ENCODE measurements around the gene CELA2B. TPM values are rescaled to one million over a fixed set of nuclear protein-coding genes. Genes with fewer than 3 reads are reported as not detected.
"Not testable (repeated sequence)": the region's sequence is repeated elsewhere in the genome, so short reads cannot be mapped to it uniquely, and the experiment has no call there.

Gene CELA2B
- polyA plus RNA-seq, 2 of the 4 experiments (the other 2 are of a cell fraction) = not detected

DNA sequence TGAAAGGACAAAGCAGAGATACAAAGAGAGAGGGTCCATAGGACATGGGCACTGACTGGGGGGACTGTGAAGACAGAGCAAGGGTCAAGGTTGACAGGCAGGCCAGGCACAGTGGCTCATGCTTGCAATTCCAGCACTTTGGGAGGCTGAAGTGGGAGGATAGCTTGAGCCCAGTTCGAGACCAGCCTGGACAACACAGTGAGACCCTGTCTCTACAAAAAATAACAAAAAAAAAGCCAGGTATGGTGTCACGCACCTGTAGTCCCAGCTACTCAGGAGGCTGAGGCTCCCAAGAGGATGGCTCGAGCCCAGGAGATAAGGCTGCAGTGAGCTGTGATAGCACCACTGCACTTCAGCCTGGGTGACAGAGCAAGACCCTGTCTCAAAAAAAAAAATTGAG lies 43.7 kb downstream of the CELA2B start (continued):
- no peak for TF ChIP-seq NPAS2 (CRISPR knock-in tag; IDR thresholded peaks at IDR 0.05; ENCODE audit: borderline replicate concordance)
- no peak for TF ChIP-seq MAFK (IDR thresholded peaks at IDR 0.05; ENCODE audit: partially characterized antibody)

- CTCF ChIA-PET = interaction anchor here (1.5 kb wide), 1 partner anchor 89 kb away, joined by 4 read pairs; no protein-coding TSS in a partner anchor
- DNase-seq (ENCODE audit: low read depth in 1 of 2, low spot score in 1 of 2); H3K27ac ChIP-seq; H3K4me1 ChIP-seq; H3K9me3 ChIP-seq; ATAC-seq; FAIRE-seq; H3K4me3 ChIP-seq; H3K4me2 ChIP-seq: not testable (repeated sequence)
- POLR2A ChIA-PET = interaction anchor here (0.6 kb wide), 1 partner anchor 40 kb away, joined by 3 read pairs; no protein-coding TSS in a partner anchor
- WGBS (ENCODE audit: missing lambda C conversion rate) = 91% methylated on average over 17 of the region's 17 CpGs
These were observed 45.5 kb downstream of the CELA2B start for GRCh38 chr1:15521206-15521906.

DNA sequence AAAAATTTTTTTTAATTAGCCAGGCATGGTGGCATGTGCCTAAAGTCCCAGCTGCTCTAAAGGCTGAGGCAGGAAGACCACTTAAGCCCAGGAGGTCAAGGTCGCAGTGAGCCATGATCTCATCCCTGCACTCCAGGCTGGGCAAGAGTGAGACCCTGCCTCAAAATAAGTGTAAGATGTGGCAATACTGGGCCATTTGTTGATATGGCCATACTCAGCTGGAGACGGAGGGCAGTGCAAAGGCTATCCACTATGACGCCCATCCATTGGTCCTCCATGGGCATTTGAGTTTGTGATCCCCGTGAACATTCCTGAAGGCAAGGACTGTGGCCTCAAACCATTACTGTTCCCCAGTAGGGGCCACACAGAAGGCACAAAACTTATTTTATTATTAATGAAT lies 46.6 kb downstream of the CELA2B start:
- CTCF ChIA-PET = no interaction called here
- POLR2A ChIA-PET = no interaction called here
- H3K27ac ChIP-seq = no peak overlapping the region
- H3K9me3 ChIP-seq = no peaks in the 10 kb centered on the region
- 90% methylated on average over 4 of the region's 4 CpGs for WGBS (ENCODE audit: missing lambda C conversion rate)
- no peak for FAIRE-seq
- ATAC-seq = no peak
- no peak for DNase-seq (ENCODE audit: low read depth in 1 of 2, low spot score in 1 of 2)
- peaks cover 9% of the 10 kb centered on the region; the same call in 2 of the 3 replicates for H3K4me1 ChIP-seq
- H3K4me2 ChIP-seq = peak overlapping the region; percentile 70
- TF ChIP-seq HDAC2 (IDR thresholded peaks at IDR 0.05) (no peak), POLR2AphosphoS2 (conservative IDR thresholded peaks at IDR 0.05; ENCODE audit: low read length) (no peak), JUNB (IDR thresholded peaks at IDR 0.05) (no peak), USF2 (IDR thresholded peaks at IDR 0.05) (no peak), CBX2 (IDR thresholded peaks at IDR 0.05; ENCODE audit: borderline replicate concordance, low read depth) (no peak), HEYL (CRISPR knock-in tag; IDR thresholded peaks at IDR 0.05) (no peak), ZSCAN20 (CRISPR knock-in tag; IDR thresholded peaks at IDR 0.05) (no peak), RNF2 (IDR thresholded peaks at IDR 0.05; ENCODE audit: borderline replicate concordance, low read depth) (no peak), CEBPB (IDR thresholded peaks at IDR 0.05) (no peak), CHD4 (IDR thresholded peaks at IDR 0.05; ENCODE audit: borderline replicate concordance) (no peak), REST (IDR thresholded peaks at IDR 0.05) (no peak), ZC3H11A (IDR thresholded peaks at IDR 0.05) (no peak), NR3C1 (IDR thresholded peaks at IDR 0.05) (no peak), FOSL2 (IDR thresholded peaks at IDR 0.05) (no peak), FOSL2 (CRISPR knock-in tag; IDR thresholded peaks at IDR 0.05) (no peak), CHD2 (IDR thresholded peaks at IDR 0.05; ENCODE audit: low read length, partially characterized antibody) (no peak), BHLHE40 (IDR thresholded peaks at IDR 0.05; ENCODE audit: low read depth, low read length) (no peak), RFX5 (IDR thresholded peaks at IDR 0.05) (no peak)
- TF ChIP-seq, protein P1, sequence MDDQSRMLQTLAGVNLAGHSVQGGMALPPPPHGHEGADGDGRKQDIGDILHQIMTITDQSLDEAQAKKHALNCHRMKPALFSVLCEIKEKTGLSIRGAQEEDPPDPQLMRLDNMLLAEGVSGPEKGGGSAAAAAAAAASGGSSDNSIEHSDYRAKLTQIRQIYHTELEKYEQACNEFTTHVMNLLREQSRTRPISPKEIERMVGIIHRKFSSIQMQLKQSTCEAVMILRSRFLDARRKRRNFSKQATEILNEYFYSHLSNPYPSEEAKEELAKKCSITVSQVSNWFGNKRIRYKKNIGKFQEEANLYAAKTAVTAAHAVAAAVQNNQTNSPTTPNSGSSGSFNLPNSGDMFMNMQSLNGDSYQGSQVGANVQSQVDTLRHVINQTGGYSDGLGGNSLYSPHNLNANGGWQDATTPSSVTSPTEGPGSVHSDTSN (IDR thresholded peaks at IDR 0.05) = no peak
- TF ChIP-seq, protein P2, sequence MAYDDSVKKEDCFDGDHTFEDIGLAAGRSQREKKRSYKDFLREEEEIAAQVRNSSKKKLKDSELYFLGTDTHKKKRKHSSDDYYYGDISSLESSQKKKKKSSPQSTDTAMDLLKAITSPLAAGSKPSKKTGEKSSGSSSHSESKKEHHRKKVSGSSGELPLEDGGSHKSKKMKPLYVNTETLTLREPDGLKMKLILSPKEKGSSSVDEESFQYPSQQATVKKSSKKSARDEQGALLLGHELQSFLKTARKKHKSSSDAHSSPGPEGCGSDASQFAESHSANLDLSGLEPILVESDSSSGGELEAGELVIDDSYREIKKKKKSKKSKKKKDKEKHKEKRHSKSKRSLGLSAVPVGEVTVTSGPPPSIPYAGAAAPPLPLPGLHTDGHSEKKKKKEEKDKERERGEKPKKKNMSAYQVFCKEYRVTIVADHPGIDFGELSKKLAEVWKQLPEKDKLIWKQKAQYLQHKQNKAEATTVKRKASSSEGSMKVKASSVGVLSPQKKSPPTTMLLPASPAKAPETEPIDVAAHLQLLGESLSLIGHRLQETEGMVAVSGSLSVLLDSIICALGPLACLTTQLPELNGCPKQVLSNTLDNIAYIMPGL (CRISPR knock-in tag; IDR thresholded peaks at IDR 0.05; ENCODE audit: borderline replicate concordance) = no peak
- no peak overlapping the region for H3K4me3 ChIP-seq

Data from A549 (cell line).